Hematopoietic multipotent progenitor cell treated with erythropoietin and hydrocortisone succinate and interleukin-3 and kit ligand, for 17 days (in vitro differentiated cells): ENCODE measurements around the gene ATG2A.
A peak's percentile ranks its signal among the peaks of the same experiment; 100 is the strongest.
"Not testable (repeated sequence)": the region's sequence is repeated elsewhere in the genome, so short reads cannot be mapped to it uniquely, and the experiment has no call there.

ENCODE experiments used
- DNase-seq: peaks from one replicate; pipeline ENCODE4 v3.0.0-alpha.2; 2015; ENCODE audit warnings: low spot score

The ATG2A gene

DNA sequence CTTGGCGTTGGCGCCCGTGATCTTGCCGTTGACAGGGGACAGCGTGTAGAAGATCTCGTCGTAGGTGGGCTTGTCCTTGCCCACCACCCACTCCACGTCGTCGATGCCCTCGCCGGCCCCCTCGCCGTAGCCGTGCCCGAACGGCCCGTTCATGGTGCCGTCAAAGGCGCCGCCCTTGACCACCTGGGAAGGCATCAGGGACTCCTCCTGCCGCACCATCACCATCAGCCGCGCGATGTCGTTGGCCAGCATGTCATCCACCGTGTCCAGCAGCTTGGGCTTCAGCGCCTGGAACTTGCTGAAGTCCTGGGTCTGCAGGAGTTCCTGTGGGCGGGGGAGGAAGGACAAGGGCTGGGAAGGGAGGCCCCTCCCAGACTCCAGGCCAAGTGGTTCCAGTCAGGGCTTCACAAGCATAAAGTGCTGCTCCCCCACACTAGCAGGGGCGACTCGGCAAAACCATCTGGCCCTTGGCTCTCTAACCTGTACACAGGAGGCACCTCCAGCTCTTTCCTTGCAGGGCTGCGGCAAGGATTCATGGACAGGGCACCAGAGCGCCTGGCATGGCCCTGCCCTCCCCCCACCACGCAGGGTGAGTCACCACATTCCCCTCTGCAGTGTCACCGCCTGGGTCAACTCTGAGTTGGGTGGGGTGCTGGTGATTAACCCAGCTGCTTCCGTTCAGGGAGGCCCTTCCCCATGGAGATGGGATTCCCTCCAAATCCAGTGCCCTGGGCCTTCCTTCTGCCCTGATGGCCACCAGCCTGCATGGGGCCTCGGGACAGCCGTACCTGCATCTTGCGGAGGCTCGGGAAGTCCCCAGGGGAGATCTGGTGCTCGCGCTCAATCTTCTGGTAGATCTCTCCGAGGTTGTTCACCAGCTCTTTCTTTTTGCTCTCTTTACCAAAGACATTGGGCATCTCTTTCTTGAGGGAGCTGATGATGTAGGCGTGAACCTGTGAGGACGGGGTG lies 62.2 kb downstream of the ATG2A start:
- peak; percentile 84 for DNase-seq

DNA sequence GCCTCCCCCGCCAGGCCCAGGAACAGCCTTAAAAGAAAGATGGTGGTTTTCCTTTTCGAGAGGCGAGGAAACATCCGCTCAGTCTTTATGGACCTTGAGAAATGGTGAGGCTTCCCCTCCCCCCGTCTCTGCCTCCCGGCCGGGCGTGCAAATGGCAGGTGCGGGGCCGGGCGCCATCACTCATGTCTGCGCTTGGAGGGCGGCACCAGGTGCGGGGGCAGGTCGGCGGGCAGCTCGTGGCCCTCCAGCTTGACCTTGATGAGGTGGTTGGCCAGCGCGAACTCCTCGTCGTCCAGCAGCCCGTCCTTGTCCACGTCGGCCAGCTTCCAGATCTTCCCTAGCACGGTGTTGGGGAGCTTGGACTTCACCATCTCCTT lies 62.9 kb downstream of the ATG2A start:
- DNase-seq: no peak

DNA sequence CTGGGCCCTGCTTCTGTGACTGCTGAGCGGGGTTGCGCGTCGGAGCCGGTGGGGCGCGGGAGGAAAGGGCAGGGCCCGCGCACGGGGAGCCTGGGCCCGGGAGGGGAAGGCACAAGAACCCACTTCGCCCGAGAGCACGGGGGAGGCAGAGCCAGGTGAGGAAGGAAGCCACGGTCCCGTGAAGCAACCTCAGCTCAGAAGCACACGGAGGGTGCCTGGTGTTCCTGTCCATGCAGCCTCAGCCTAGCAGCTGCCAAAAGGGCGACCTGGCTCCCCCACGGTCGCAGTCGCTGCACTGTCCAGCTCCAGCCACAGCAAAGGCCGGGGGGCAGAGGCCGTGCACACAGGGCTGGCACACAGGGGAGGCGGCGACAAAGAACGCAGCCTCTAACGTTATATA lies 63.3 kb downstream of the ATG2A start:
- no peak for DNase-seq

DNA sequence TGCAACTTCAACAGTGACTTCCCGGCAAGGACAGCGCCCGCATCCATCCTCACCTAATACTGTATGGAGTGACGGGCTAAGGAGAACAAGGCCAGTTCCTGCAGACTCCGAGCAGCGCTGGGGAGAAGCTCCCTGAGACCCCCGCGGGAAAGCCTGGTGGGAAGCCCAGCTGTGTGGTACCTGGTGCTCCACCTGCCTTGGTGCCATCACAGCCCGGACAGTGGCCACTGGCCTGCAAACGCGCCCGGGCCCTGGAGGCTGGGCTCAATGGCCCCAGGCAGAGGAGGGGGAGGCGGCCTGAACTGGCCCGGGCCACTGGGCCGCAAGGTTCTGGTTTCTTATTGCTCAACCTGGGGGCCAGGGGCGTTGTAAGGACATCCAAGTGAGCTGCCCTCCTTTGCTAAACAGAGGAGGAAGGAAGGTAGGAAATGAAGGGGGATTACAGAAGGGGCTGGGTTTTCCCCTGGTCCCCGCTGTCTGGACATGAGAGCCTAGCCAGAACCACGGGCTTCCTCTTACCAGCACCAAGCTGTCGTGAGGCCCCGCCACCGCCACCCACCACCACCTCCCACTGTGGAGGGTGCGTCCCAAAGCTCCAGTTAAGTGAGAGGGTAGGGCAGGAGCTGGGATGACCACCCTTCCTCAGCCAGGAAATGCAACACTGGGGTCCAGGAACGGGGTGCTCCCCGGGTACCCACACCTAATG lies 64.1 kb downstream of the ATG2A start:
- DNase-seq: no peak

DNA sequence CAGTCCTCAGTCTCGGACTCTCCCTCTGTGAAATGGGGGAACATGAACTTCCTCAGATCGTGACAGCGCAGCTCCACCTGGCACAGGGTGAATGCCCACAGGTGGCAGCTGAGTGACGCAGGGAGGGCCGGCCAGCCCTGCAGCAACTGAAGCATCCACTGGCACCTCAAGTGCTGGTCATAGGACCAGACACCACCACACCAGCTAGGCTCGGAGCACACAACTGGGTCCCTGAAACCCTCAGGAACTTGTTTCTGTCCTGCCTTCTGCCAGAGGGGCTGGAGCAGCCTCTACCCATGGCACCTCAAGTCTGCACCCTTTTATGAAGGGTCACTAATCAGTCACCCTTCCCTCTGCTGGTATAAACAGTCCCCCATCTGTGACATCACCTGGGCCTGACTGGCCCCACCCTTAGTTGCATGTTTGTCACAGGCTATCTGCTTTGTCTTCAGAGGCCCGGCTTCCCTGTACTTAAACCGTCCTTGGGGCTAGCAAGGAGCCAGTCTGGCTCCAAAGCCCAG lies 65.1 kb downstream of the ATG2A start:
- peak; percentile 66 for DNase-seq

DNA sequence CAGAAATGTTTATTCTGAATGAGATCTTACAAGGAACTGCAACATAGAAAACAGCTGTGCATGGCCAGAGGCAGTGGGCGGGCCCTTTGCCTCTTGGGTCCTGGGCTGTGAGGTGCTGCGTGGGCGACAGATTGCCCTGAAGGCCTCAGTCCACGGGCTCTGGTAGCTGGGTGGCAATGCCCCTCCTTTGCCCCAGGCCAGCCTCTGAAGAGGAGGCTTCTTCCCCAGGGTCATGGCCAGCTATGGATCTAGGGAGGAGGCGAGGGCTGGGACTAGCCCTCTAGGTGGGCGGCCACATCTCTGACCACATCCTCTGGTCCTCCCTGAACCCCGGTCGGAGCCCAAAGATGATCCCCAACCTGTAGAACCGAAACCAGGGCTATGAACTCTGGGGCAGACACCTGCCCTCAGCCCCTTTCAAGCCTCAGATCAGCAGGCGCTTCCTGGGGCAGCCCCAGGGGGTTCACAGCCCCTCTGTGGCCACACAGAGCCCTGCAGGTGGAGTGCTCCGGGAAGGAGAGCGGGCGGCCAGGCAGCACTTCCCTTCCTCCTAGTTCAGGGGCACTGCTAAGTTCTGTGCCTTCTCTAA lies 65.9 kb downstream of the ATG2A start:
- DNase-seq: no peak

DNA sequence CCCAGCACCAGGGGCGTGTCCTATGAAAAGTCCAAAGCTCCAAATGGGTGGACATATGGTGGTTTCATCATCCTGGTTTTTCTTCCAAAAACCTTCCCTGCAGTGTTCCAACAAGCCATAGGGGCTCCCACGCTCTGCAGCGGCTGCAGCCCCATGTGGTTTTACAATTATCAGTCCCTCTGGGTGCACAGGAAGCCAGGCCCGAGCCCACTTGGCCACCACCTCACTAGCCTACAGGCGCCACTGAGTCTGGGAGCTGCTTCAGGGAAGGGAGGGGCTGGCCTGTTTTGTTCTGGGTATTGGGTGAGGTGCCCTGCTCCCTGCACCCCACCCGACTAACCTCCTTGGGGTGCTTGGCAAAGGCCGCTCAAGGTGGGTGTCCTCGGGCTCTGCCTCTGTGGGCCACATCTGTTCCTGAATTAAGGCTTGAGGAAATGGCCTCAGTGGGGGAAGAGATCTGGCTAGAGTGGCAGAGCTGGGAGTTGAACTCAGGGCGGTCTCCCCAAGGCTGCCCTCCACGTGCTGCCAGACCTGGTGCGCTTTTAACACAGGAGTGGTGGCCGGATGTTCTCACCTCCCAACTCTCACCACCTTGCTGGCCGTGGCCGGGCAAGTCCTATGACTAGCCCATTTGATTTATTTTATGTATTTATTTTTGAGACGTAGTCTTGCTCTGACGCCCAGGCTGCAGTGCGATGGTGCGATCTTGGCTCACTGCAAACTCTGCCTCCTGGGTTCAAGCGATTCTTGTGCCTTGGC lies 67.2 kb downstream of the ATG2A start:
- DNase-seq: no peak

DNA sequence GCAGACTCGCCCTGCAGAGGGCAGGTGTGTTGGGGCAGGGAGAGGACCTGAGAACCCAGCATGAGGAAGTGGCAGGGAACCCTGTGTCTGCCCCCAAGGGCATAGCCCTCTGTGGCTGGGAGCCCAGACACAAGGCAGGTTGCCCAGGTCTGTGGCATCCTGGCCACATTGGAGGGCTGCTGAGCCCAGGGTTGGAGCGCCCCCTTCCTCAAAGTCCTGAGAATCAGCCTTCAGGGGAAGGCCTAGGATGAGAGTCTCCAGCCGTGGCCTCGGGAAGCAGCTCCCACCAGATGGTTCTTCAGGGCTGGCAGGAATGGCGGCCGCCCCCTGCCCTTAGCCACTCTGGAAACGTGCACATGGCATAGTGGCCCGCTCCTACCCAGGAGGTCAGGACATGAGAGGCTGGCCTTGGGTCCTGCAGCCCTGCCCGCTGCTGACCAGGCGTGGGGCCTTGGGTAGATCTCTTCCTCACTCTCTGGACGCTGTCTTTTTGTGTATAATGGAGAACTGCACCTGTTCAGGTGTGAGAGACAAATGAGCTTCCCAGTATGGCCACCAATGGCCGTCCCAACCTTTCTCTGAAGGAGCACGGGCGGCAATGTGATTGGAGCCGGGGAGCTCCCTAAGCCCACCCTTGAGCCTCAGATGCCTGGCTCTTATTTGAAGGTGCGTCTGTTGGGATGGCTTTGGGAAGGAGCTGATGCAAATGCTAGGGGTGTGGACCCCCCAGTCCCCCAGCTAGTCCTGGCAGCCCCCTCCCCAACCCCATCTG lies 68.0 kb downstream of the ATG2A start:
- peak; percentile 15 for DNase-seq

DNA sequence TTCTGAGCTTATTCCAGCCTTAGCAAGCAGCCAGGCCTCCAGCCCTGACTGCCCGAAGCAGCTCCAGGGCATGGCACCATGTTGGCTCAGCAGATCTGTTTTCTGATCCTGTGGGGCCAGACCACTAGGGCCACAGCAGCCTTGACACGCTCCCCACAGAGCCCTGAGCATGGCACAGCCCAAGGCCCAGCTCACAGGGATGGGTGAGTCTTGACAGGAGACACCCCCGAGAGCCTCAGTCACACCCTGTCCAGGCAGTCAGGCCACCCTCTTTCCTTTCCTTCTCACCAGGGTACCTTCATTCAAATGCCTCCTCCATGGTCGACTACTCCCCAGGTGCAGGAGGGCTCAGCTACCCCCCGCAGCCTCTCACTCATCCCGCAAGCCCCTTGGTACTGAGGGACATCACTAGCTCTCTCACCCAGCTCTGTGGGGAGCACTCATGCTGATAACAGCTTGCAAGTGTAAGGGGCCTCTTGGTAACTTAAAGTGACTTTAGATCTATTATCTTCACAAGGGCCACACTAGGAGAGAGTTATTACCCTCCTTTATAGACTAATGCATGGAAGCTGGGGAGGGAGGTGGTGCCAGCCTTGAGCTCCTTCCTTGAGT lies 68.7 kb downstream of the ATG2A start:
- DNase-seq: no peak

DNA sequence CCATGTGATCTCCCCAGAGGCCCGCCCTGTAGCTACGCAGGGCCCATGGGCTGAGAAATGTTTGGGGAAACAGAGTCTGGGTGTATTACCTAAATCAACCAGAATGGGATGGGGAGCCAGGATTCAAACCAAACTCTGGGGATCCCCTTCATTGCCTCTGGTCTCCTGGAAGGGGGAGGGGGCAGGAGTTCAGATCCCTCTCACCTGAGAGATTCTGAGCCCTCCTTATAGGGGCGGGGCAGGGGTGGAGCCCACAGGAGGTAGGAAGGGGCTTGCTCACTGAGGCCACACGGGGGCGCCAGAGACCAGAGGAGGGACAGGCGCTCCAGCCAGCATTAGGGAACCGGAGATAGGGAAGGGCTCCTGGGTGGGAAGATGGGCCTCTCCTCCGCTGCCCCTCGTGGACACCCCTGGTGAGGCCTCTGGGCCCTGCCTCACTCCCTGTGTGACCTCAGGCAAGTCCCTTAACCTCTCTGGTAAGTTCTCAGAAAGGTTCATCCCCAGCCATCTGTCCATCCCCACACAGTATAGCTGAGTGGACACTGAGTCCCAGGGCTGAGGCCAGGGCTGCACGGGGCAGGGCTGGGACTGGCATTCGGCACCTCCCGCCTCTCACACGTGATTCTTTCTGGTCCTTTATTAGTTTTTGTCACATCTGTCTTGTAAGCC lies 69.9 kb downstream of the ATG2A start:
- peak; percentile 97 for DNase-seq

DNA sequence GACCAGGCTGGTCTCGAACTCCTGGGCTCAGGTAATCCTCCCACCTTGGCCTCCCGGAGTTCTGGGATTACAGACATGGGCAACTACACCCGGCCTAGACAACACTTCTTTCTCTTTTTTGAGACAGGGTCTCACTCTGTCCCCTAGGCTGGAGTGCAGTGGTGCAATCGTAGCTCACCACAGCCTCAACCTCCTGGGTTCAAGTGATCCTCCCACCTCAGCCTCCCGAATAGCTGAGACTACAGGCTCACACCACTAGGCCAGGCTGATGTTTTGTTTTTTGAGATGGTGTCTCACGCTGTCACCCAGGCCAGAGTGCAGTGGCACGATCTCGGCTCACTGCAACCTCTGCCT lies 71.3 kb downstream of the ATG2A start:
- DNase-seq: not testable (repeated sequence)

DNA sequence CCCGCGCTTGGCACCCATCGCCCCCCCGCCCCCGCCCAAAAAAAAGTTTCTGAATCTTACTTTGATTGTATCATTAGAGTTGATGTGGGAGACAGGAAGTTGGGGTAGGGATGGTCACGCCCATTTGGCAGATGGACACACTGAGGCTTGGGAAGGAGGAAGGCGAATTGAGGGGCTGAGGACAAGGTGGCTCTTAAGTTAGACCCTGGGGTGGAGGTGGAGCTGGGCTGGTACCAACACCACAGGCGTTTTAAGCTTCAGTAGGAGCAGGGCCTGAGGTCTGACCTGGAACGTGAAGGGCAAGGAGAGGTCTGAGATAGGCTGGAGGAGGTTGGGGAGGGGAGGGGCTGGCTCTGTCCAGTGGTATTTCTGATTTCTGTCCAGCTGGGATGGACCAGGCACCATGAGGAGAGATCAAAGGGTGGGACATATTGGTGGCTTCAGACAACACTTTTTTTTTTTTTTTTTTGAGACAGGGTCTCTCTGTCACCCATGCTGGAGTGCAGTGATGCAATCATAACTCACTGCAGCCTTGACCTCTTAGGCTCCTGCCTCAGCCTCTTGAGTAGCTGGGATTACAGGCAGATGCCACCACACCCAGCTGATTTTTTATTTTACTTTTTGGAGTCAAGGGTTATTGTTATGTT lies 71.8 kb downstream of the ATG2A start:
- no peak for DNase-seq
